Renal cortical epithelial cell (primary cell): ENCODE measurements around the gene KRT6B. TPM values are rescaled to one million over a fixed set of nuclear protein-coding genes. Genes with fewer than 3 reads are reported as not detected.

ENCODE experiments used
- DNase-seq: peaks from one replicate; pipeline ENCODE4 v3.0.0-alpha.2; 2011; ENCODE audit warnings: low read depth
- total RNA-seq: library from RNA; depleted of rRNA; stranded (reverse); fragments of >200 nt; gene quantifications from 2 replicates; pipeline ENCODE4 v1.2.3, GENCODE V29; 2014

Gene KRT6B
- total RNA-seq, 1 donor from 2014 or later, result 0.05 TPM

DNA sequence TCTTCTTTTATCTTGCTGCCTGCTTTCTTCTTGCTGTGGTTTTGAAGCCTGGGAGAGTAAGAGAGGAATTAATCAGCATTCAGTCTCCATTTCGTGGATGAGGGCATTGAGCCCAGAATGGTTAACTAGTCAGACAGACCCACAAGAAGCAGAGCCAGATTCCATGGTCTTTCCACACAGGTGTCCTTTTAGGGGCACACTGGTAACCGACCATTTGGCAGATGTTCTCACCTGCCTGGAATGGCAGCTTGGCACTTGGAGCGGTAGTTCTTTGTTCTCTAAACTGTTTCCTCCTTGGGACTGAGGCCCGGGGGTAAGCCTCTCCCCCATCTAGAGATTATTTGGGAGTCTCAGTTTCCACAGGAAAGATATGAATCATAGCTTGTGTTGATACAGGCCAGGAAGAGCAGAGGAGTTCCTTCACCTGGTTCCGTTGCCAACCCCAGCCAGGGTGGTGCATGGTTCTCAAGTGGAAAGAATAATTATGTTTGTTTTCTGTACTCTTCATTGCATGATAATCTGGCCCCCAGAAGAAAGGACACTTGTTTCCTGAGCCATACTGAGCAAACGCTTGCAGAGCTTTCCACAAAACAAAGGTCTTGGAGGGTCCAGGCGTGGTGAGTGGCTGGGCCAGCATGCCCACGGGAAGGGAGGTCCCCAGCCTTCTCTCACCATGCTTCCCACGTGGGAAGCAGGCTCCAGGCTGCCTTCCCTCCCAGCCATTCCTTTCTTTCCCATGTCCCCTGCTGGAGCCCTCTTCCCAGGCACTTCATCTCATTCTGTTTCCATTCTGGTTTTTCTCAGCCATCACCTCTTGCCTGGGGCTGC is 15.7 kb downstream of the KRT6B start:
- DNase-seq, result peak; percentile 51

DNA sequence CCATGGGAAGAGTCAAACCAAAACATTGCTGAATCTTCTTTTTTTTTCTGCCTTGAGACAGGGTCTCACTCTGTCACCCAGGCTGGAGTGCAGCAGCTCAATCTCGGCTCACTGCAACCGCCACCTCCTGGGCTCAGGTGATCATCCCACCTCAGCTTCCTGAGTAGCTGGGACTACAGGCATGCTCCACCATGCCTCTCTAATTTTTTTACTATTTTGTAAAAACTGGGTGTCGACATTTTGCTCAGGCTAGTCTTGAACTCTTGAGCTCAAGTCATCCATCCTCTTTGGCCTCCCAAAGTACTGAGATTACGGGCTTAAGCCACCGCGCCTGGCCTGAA is 16.3 kb downstream of the KRT6B start:
- DNase-seq, result no peak

DNA sequence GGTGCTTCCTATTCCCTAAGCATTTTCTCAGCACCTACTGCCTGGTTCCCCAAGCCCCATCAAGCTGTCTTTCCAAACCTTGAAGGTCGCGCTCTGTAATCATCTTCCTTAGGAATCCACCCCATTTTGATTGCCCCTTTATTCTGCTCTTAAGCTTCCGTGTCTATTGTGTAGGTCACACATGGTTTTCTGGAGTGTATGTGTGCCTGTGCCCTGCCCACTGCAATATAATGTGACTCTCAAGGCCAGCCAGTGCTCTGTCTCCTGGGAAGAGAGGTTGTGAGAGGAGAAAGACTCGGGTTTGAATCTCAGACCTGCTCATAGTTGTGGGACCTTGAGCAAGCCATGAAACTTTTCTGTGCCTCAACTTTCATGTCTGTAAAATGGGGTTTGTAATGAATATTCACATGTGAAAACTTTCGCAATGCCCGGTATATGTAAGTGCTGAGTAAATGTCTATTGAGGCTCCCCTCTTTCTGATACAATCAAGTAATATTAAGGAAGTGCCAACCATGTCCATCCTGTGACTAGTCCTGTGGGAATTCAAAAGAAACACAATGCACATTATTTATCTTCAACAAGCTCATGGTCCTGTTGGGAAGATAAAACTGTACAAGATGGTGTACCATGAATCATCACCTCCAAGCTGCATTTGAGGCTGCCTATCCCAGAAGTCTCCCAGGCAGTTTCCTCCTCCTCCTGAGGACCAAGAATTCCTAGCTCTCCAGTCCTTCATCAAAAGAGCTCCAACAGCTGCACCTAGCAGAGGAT is 17.0 kb downstream of the KRT6B start:
- peak; percentile 19 for DNase-seq

DNA sequence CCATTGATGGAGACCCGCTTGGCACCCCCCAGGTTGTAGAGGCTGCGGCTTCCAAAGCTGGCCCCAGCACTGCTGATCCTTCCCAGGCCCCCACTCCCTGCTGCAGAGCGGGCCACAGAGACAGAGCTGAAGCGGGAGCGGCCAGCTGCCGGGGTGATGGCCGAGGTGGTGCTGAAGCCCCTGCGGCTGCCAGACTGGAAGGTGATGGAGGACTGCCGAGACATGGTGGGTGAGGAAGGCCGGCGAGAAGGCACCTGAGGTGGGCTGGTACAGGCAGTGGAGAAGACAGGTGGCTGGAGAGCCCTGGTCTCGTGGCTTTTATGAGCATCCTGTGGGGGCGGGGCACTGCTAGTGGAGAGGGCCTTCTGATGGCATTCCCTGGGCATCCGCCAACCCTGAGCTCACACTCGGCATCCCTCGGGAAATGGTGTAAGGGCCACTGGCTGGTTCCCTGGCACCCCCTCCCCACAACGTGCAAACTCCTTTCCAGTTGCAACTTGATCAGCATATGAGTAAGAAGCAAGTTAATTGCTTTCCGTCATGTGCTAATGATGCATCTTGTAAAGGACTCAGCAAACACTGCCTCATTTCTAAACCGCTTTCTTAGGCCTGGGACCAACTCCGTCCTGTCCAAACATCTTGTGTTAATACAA is 17.7 kb downstream of the KRT6B start, which contains the start of gene KRT75:
Gene KRT75 (minus strand): TSS at position 291 of the 653 bp plus-strand sequence. CDS start 67 bp downstream, at position 224.
- DNase-seq, result peak; percentile 29

DNA sequence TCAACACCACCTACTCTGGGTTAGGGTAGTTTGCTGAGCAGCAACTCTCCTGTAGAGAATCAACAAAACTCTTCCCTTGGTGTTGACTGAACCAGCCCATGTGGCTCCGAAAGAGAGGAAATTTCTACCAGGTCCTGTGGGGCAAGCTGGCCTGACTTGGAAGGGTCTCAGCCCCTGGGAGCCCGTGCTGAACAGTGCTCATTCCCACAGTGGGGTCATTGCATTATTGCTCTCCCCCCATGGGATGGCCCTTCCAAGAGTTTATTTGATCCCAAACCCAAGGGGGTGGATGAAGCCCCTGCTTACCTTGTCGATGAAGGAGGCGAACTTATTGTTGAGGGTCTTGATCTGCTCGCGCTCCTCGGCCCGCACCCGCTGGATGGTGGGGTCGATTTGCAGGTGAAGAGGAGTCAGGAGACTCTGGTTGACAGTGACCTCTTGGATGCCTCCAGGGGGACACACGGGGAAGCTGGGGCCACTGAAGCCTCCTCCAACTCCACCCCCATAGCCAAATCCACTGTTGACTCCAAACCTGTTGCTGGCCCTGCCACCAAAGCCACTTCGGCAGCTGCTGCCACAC is 18.4 kb downstream of the KRT6B start:
- no peak for DNase-seq

DNA sequence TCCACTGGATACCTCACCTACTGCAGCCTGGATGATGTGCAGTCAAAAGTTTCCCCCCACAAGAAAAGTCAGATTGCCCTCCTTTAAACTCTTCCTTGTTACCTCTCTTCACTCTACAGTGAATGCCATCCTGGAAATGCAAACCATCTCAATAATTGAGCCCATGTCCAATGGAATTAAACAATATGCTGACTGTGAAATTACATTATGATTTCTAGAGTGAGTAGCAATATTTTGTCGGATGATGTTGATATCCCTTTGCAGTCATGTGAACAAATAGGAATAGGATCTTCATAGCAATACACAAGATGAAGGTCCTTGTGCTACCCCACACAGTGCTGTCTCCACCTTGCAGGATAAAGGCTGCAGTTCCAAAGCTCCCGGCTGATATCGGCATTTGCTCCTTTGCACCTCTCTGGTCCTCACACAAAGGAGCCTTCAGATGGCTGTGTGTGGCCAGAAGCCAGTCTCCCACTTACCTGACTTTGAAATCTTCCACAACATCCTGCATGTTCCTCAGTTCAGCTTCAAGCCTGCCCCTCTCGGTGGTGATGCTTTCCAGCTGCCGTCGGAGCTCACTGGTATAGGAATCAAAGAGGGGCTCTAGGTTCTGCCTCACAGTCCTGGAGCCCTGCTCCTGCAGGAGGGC is 19.3 kb downstream of the KRT6B start:
- DNase-seq, result no peak

DNA sequence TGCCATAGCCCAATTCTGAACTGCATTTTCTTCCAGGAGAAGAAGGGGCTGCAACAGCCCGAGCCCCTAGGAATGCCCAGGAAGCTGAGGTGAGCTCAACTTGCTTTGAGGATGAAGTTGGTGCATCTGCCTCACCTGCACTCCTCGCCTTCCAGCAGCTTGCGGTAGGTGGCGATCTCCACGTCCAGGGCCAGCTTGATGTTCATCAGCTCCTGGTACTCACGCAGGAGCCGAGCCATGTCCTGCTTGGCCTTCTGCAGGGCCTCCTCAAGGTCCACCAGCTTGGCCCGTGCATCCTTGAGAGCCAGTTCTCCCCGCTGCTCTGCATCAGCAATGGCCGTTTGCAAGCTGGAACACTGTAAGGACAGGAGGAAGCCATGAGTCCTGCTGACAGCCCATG is 23.8 kb downstream of the KRT6B start:
- no peak for DNase-seq

DNA sequence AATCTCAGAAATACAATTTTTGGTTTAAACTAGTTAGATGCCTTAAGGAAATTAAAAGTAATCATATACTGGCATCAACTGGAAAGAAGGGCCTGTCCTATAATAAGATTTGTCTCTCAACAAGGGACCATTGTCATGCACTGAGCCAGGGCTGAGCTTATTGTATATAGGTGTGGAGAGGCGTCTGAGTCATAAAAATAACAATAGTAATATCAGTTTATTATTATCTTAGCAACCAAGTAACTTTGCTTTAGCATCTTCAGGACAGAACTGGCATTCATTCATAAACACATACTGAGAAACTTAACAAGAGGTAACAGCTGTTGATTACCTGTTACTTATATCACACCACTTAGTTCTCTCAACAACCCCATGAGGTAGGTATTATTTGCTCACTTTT is 24.9 kb downstream of the KRT6B start:
- DNase-seq, result no peak

DNA sequence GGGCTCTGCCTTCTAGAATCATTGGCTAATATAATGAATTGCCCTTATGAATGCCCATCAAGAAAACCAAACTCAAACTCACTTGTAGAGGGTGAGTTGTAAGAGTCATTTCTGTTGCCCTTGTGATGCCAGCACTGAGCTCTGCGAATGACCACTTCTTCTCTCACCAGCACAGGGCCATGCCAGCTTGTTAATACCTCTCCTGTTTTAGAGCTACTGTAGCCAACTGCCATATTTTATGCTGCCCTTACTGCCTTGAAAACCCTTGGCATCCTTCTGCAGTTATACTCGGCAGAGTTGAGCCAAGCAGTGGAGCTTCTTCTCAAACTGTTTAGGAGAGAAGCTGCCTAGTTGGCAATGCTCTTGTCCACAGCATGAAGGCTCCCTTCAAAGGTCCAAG is 25.9 kb downstream of the KRT6B start:
- DNase-seq, result no peak

DNA sequence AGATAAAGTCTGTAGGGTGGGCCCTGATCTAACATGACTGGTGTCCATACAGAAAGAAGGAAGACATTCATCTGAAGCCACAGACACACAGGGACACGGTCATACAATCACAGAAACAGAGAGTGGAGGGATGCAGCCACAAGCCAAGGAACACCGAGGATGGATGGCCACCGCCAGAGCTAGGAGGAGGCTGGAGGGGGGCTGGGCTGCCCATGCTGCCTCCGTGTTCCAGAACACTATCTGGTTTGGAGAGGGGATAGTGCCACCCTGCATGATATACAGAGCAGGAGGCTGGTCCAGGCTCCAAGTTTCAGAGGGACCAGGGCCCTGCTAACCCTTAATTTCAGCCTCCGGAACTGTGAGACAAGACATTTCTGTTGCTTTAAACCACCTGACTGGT is 26.5 kb downstream of the KRT6B start:
- DNase-seq, result no peak

DNA sequence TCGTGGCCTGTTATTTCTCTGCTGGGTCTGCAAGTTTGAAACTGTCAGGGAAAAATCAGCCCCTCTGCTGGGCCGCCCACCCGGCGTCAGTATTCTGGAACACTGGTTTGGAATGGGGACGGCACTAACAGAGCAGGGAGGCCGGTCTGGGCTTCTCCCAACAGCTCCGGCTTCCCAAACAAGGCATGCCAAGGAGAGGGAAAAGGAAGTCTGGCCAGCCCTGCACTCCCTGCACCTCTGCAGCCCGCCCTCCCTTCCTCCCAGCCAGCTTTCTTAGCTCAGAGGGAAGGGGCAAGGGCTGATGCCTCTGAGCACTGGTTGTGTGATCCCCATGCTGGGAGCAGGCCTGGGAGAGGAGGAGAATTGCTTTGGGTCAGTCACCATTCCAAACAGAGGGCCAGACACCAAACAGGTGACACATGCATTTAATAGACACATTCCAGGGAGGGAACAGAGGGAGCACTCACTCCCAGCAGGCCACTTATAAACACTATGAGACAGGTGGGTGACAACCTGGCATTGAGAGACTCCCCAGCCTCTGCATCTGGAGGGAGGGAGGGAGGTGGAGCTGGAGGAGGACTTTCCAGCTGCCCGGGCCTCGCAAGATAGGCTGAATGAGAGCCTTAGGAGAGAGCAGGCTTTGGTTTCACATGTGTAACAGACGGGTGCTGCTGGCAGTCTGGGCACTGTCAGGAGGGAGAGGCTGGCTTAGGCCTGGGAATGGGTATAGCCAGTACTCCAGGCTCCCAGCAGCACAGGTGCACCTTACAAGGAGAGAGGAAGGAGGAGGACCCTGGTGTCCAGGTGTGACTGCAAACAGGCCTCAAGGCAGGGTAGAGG is 28.1 kb downstream of the KRT6B start:
- no peak for DNase-seq

DNA sequence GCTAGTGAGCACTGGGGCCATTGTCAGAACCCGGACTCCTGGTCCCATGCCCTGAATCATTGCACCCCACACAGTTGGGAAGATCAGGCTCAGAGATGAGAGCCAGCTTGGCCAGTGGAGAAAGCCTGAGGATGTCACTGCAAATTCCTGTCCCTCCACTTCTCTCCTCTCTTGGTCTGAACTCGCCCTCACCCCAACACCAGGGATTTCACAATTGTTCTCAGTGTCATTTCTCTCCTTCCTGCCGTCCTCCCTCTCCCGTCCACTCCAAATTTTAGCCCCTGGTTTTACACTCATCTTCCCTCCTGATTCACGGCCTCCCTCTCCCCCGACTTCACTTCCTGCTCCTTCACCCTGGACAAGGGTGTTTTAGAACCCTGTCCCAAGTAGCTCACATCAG is 28.9 kb downstream of the KRT6B start:
- DNase-seq, result no peak

DNA sequence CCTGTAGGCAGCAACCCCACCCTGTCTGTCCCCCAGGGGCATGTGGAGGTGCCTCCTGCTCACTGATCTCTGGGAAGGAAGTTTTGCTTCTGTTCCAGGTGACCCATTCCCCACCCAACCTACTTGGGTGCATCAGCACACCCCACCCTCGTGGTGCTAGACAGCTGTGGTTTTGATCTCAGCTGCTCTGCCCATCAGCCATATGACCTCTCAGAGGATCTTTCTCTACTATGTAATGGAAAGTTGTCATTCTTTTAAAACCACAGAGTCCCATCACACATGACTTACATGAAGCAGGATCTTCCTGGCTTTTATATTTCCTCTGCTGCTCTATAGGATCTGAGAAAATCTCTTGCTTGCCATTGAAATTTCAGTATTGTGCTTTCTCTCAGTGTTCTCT is 32.3 kb downstream of the KRT6B start:
- peak; percentile 13 for DNase-seq

DNA sequence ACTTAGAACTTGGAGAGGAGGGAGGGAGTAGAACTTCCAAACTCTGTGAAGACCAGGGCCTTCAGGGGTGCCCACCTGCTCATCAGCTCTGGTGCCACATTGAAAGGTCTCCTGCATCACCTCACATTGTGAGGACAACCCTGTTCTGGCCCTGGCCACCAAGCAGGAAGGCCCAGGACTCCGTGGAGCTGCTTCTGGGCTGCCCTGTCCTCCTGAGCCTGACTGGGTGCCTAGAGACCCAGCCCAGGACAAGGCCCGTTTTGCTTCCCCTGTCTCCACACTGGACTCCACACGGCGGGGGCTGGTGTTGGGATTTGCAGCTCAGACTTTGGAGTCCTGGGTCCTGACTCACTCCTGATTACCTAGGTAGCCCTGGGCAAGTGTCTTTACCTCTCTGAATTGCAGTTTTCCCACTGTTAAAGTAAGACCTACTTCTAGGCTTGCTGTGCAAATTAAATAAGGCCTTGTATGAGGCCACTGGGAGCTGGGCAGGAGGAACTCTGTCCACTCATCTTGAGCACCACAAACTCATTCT is 33.3 kb downstream of the KRT6B start:
- no peak for DNase-seq

DNA sequence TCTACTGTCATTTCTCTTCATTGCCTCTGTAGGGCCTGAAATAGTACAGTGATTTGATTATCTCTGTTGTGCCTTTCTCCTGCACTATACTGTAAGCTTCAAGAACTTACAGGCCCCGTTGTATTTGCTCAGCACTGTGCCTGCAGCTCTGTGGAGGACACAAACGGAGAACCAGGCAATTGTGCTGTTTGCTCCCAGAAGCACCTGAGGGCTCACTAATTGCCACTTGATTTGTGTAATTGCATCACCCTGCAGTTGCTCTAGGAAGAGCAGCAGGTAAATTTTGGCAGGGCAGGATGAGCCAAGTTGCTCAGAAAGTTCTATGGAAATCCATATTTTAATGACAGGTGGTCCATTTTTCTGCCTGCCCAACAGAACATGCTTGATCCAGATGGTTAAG is 34.2 kb downstream of the KRT6B start:
- DNase-seq, result no peak

DNA sequence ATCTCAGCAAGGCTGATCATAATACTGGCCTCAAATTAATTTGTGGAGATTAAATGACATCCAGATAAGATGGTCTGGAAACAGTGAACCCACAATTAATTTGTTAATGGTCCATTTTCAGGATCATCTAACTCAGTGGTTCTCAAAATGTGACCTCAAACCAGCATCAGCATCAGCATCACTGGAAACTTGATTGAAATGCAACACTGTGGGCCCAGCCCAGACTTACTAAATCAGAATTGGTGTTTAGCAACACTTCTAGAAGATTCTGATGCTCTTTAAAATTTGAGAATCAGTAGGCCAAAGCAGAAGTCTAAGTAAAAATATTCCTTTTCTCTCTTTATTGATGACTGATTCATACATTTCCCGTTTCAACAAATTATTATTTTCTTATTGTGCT is 35.2 kb downstream of the KRT6B start:
- DNase-seq, result no peak

DNA sequence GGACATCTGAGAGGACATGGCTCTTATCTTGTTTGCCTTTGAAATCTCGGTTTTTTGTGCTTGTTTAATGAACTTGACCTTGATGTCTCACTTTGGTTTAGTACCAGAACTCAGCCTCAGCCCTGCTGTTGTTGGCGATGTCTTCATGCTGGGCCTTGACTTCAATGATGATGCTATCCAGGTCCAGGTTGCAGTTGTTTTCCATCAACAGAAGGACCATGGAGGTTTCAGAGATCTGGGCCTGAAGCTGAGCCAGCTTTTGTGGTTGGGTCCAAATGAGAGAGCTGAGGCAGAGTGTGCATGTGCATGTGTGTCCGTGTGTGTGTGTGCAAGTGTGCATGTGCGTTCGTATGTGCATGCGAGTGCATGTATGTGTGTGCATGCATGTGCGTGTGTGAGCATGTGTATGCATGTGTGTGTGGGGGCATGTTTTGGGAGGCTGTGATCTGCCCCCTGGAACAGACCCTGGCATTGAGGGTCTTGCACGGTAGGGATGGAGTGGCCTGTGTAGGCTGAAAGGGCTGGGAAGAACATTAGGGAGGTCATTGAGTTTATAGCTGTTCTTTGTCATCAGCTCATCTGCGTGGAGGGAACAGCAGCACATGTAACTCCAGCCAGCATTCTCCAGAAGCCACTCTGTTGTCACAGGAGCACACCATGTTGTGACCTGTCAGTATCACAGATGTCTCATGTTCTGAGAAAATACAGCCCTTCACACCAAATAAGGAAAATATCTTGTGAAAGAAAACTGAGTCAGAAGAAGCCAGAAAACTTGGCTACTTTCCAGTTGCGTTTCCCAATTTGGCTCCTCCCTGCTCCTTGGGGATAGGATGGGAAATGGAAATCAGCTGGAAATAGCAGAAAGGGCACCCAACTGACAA is 35.8 kb downstream of the KRT6B start:
- DNase-seq, result peak; percentile 62

DNA sequence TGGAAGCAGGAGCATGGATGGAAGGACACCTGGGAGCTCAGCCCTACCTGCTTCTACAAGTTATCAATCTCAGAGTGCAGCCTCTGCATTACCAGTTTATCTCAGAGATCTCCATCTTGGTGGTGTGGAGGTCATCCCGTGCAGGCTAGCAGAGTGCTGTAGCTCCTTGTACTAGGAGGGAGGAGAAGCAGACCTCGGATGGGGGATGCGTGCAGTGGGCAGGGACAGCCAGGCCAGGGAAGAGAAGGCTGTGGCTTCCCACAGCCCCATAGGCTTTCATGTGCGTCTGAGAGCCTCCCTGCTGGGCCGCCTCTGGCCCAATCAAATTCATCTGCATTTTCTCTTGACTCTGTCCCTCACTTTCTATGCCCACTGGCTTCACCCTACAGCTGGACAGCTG is 37.0 kb downstream of the KRT6B start:
- no peak for DNase-seq

DNA sequence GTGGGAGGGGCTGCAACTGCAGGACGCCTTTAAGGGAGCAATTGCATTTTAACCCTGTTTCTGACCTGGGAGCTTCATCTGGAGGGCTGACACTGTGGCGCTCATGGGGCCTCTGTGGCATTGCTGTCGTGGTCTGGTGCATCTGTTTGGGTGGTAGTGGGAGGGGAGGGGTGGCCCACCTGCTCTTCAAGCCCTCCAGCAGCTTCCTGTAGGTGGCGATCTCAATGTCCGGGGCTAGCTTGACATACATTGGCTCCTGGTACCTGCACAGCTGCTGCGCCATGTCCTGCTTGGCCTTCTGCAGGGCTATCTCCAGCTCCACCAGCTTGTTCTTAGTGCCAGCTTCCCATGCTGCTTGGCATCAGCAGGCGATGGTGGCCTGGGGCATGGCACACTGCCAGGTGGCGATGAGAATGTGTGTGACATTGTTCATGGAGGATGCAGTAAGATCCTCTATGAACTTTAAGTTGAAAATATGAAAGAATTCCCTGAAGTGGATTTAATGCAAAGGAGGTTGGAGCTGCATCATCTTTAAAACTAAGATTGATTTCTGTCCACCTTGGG is 38.1 kb downstream of the KRT6B start:
- no peak for DNase-seq
